ENCODE results near the gene ELOB.

Gene ELOB

GRCh38 chr16:2764718-2765117 lies 12.4 kb downstream of the ELOB start:
- no peak for DNase-seq (ENCODE audit: low read depth)
- no peak overlapping the region for H3K4me3 ChIP-seq (ENCODE audit: control insufficient read depth, low read depth, low read length)
- TF ChIP-seq, protein P1, sequence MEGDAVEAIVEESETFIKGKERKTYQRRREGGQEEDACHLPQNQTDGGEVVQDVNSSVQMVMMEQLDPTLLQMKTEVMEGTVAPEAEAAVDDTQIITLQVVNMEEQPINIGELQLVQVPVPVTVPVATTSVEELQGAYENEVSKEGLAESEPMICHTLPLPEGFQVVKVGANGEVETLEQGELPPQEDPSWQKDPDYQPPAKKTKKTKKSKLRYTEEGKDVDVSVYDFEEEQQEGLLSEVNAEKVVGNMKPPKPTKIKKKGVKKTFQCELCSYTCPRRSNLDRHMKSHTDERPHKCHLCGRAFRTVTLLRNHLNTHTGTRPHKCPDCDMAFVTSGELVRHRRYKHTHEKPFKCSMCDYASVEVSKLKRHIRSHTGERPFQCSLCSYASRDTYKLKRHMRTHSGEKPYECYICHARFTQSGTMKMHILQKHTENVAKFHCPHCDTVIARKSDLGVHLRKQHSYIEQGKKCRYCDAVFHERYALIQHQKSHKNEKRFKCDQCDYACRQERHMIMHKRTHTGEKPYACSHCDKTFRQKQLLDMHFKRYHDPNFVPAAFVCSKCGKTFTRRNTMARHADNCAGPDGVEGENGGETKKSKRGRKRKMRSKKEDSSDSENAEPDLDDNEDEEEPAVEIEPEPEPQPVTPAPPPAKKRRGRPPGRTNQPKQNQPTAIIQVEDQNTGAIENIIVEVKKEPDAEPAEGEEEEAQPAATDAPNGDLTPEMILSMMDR (IDR thresholded peaks at IDR 0.05; ENCODE audit: control insufficient read depth, insufficient read depth, low read depth, low read length, missing control alignments) = no peak

GRCh38 chr16:2763173-2763572 lies 13.9 kb downstream of the ELOB start:
- TF ChIP-seq, protein P1 (IDR thresholded peaks at IDR 0.05; ENCODE audit: control insufficient read depth, insufficient read depth, low read depth, low read length, missing control alignments) = no peak
- no peak overlapping the region for H3K4me3 ChIP-seq (ENCODE audit: control insufficient read depth, low read depth, low read length)
- no peak for DNase-seq (ENCODE audit: low read depth)

- no peak overlapping the region for H3K4me3 ChIP-seq (ENCODE audit: control insufficient read depth, low read depth, low read length)
- no peak for DNase-seq (ENCODE audit: low read depth)
- TF ChIP-seq, protein P1 (IDR thresholded peaks at IDR 0.05; ENCODE audit: control insufficient read depth, insufficient read depth, low read depth, low read length, missing control alignments) = no peak
These were observed 14.4 kb downstream of the ELOB start for GRCh38 chr16:2762711-2763110.

DNA sequence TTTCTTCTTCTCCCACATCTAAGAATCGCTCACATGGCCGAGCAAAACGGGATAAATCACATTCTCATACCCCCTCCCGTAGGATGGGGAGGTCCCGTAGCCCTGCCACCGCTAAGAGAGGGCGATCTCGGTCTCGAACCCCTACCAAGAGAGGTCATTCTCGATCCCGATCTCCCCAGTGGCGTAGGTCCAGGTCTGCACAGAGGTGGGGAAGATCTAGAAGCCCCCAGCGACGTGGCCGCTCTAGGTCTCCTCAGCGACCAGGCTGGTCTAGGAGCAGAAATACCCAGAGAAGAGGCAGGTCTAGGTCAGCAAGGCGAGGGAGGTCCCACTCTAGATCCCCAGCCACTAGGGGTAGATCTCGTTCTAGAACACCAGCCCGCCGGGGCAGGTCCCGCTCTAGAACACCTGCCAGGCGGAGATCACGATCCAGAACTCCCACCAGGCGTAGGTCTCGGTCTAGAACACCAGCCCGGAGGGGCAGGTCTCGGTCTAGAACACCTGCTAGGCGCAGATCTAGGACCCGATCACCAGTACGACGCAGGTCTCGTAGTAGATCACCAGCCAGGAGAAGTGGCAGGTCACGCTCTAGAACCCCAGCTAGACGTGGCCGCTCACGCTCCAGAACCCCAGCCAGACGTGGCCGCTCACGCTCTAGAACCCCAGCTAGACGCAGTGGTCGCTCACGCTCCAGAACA lies 15.0 kb downstream of the ELOB start:
- TF ChIP-seq, protein P1 (IDR thresholded peaks at IDR 0.05; ENCODE audit: control insufficient read depth, insufficient read depth, low read depth, low read length, missing control alignments) = no peak
- H3K4me3 ChIP-seq (ENCODE audit: control insufficient read depth, low read depth, low read length) = no peak overlapping the region
- no peak for DNase-seq (ENCODE audit: low read depth)

GRCh38 chr16:2761472-2761871 lies 15.6 kb downstream of the ELOB start:
- TF ChIP-seq, protein P1 (IDR thresholded peaks at IDR 0.05; ENCODE audit: control insufficient read depth, insufficient read depth, low read depth, low read length, missing control alignments) = no peak
- DNase-seq (ENCODE audit: low read depth) = no peak
- H3K4me3 ChIP-seq (ENCODE audit: control insufficient read depth, low read depth, low read length) = no peak overlapping the region

DNA sequence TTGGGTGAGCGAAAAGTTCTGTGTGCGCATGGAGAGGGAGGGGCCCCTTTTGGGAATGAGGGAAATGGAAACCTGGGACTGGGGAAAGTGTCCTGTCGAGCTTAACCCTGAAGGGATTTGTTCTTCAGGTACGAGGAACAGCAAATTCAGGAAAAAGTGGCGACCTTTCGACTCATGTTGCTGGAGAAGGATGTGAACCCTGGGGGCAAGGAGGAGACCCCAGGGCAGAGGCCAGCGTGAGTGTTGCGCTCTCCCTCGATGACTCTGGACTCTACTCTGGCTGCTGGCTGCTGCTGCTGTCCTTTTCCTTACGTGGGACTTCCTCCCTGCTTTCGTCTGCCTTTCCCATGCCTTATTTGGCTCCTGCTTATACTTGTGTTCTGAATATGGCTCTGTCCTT lies 19.7 kb downstream of the ELOB start:
- H3K4me3 ChIP-seq (ENCODE audit: control insufficient read depth, low read depth, low read length) = no peak overlapping the region
- no peak for DNase-seq (ENCODE audit: low read depth)
- TF ChIP-seq, protein P1 (IDR thresholded peaks at IDR 0.05; ENCODE audit: control insufficient read depth, insufficient read depth, low read depth, low read length, missing control alignments) = no peak

Data from AG09309 (cell line).